ENCODE results near the gene RABGGTA. TPM values are rescaled to one million over a fixed set of nuclear protein-coding genes. Genes with fewer than 3 reads are reported as not detected.

RABGGTA gene
- total and polyA plus RNA-seq, 9 of the 15 experiments (the other 6 are each of a cell fraction or from before 2014, with no cell fraction given) = 4.5 to 24.2 (median 15.5) TPM

GRCh38 chr14:24231263-24232120 is 39.9 kb downstream of the RABGGTA start (continued):
- no peak for TF ChIP-seq ZNF277 (CRISPR knock-in tag; IDR thresholded peaks at IDR 0.05; ENCODE audit: borderline replicate concordance)
- TF ChIP-seq MAFG (tag; conservative IDR thresholded peaks at IDR 0.05) = no peak
- no peak for TF ChIP-seq LEF1 (IDR thresholded peaks at IDR 0.05)
- TF ChIP-seq MTF1 (CRISPR knock-in tag; IDR thresholded peaks at IDR 0.05; ENCODE audit: borderline replicate concordance) = no peak
- no peak for TF ChIP-seq ZNF354B (CRISPR knock-in tag; IDR thresholded peaks at IDR 0.05)
- TF ChIP-seq HMBOX1 (IDR thresholded peaks at IDR 0.05) = peak; percentile 52
- TF ChIP-seq NCOA6 (IDR thresholded peaks at IDR 0.05) = no peak
- peak; percentile 5 for TF ChIP-seq TBP (optimal IDR thresholded peaks at IDR 0.05; ENCODE audit: low read depth, low read length)
- no peak for TF ChIP-seq CBX3 (IDR thresholded peaks at IDR 0.05; ENCODE audit: borderline replicate concordance in 1 of 2, low read length in 2 of 2)

Data from K562 (cell line).